ENCODE data around the gene MICA.

DNA sequence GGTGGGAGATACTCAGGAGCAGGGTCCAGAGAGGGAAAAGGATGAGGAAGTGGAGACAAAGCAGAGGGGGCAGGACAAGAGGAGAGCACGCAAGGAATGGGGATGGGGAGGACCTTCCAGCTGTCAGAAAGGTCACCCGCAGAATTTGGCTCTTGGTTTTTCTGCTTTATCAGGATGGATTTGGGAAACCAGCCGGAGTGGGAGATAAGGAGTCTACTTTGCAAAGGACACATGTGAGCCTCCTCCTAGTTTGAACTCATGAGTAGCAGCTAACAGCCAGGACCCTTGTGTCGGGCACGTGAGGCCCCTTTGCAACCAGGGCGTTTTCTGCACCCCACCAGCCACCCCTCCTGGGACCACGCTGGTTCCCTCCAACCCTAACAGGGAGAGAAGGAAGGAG lies 7.6 kb upstream of the MICA start:
- TF ChIP-seq POLR2AphosphoS5 (IDR thresholded peaks at IDR 0.05), result no peak
- TF ChIP-seq, protein P1, sequence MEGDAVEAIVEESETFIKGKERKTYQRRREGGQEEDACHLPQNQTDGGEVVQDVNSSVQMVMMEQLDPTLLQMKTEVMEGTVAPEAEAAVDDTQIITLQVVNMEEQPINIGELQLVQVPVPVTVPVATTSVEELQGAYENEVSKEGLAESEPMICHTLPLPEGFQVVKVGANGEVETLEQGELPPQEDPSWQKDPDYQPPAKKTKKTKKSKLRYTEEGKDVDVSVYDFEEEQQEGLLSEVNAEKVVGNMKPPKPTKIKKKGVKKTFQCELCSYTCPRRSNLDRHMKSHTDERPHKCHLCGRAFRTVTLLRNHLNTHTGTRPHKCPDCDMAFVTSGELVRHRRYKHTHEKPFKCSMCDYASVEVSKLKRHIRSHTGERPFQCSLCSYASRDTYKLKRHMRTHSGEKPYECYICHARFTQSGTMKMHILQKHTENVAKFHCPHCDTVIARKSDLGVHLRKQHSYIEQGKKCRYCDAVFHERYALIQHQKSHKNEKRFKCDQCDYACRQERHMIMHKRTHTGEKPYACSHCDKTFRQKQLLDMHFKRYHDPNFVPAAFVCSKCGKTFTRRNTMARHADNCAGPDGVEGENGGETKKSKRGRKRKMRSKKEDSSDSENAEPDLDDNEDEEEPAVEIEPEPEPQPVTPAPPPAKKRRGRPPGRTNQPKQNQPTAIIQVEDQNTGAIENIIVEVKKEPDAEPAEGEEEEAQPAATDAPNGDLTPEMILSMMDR (IDR thresholded peaks at IDR 0.05), result no peak

All from suprapubic skin (tissue), 3 donors.